GM23338 (cell line): ENCODE results near the gene CCSER2. TPM values are rescaled to one million over a fixed set of nuclear protein-coding genes. Genes with fewer than 3 reads are reported as not detected.

Source experiments
- ATAC-seq: fragments of 200-7000 bp; cut with Tn5 transposase; 3 replicates; pipeline ENCODE4 v1.9.1; 2020
- DNase-seq: peaks from one replicate; pipeline ENCODE4 v3.0.0-alpha.2; 2015; ENCODE audit warnings: low spot score
- H2AFZ ChIP-seq: fragments of 200-600 bp; sonication (generic); 2 replicates; pipeline ENCODE4 v1.8.0; 2016; ENCODE audit warnings: antibody characterized with exemption, mild to moderate bottlenecking, moderate library complexity
- H3F3A ChIP-seq: fragments of 200-600 bp; sonication (generic); replicated peaks from 2 replicates; pipeline ENCODE4 v1.8.0; 2017; ENCODE audit warnings: antibody characterized with exemption, mixed run types, low read depth
- H3K27ac ChIP-seq: fragments of 200-600 bp; sonication (generic); 2 replicates; pipeline ENCODE4 v1.6.1; 2016; ENCODE audit warnings: low read depth
- H3K27me3 ChIP-seq: fragments of 200-600 bp; sonication (generic); 2 replicates; pipeline ENCODE4 v1.8.0; 2016; ENCODE audit warnings: mild to moderate bottlenecking, mixed run types, moderate library complexity; ENCODE audit not compliant: insufficient read depth
- H3K36me3 ChIP-seq: fragments of 200-600 bp; sonication (generic); 2 replicates; pipeline ENCODE4 v1.8.0; 2016; ENCODE audit warnings: mild to moderate bottlenecking; ENCODE audit not compliant: insufficient read depth
- H3K4me1 ChIP-seq: fragments of 200-600 bp; sonication (generic); 2 replicates; pipeline ENCODE4 v1.8.0; 2016; ENCODE audit warnings: mild to moderate bottlenecking, moderate library complexity; ENCODE audit not compliant: insufficient read depth
- H3K4me2 ChIP-seq: fragments of 200-600 bp; sonication (generic); 2 replicates; pipeline ENCODE4 v1.7.1; 2017; ENCODE audit warnings: mixed run types
- H3K4me3 ChIP-seq: fragments of 200-600 bp; sonication (generic); 2 replicates; pipeline ENCODE4 v1.6.1; 2016; ENCODE audit warnings: mixed run types
- H3K79me2 ChIP-seq: fragments of 200-600 bp; sonication (generic); replicated peaks from 2 replicates; pipeline ENCODE4 v1.8.0; 2017; ENCODE audit warnings: mild to moderate bottlenecking; ENCODE audit not compliant: insufficient read depth
- H3K9me2 ChIP-seq: fragments of 200-600 bp; sonication (generic); 2 replicates; pipeline ENCODE4 v1.8.0; 2017; ENCODE audit not compliant: insufficient read depth
- H4K20me1 ChIP-seq: fragments of 200-600 bp; sonication (generic); replicated peaks from 2 replicates; pipeline ENCODE4 v1.8.0; 2017; ENCODE audit warnings: mild to moderate bottlenecking; ENCODE audit not compliant: insufficient read depth
- H3K27ac Mint-ChIP-seq: 2 replicates; pipeline ENCODE4 v1.8.0; 2020; ENCODE audit warnings: inconsistent platforms, mild to moderate bottlenecking, moderate library complexity, mixed read lengths
- H3K27me3 Mint-ChIP-seq: 3 replicates; pipeline ENCODE4 v1.8.0; 2022; ENCODE audit warnings: low read depth, mild to moderate bottlenecking, moderate library complexity, mixed read lengths, inconsistent platforms; ENCODE audit not compliant: insufficient read depth, poor library complexity
- H3K36me3 Mint-ChIP-seq: 3 replicates; pipeline ENCODE4 v1.8.0; 2021; ENCODE audit warnings: low read depth, mild to moderate bottlenecking, inconsistent platforms, moderate library complexity, mixed read lengths
- H3K4me1 Mint-ChIP-seq: 3 replicates; pipeline ENCODE4 v1.8.0; 2020; ENCODE audit warnings: mild to moderate bottlenecking, inconsistent platforms, mixed read lengths
- H3K4me3 Mint-ChIP-seq: 3 replicates; pipeline ENCODE4 v1.8.0; 2021; ENCODE audit warnings: moderate library complexity, mild to moderate bottlenecking, inconsistent platforms, mixed read lengths
- H3K9me3 Mint-ChIP-seq: 3 replicates; pipeline ENCODE4 v1.8.0; 2020; ENCODE audit warnings: moderate library complexity, mild to moderate bottlenecking, inconsistent platforms, mixed read lengths
- CREB1 ChIP-seq: fragments of 250-450 bp; sonication (Bioruptor Pico); IDR thresholded peaks from 2 replicates; pipeline ENCODE4 v1.5.0; 2020; ENCODE audit warnings: low read depth, mild to moderate bottlenecking, moderate library complexity
- ETS1 ChIP-seq: IDR thresholded peaks from 2 replicates; pipeline ENCODE4 v1.6.1; 2016; ENCODE audit warnings: antibody characterized with exemption
- EZH2 ChIP-seq: fragments of 200-600 bp; sonication (generic); IDR thresholded peaks from one replicate; pipeline ENCODE4 v1.8.0; 2017; ENCODE audit warnings: antibody characterized with exemption, mild to moderate bottlenecking, low read depth; ENCODE audit not compliant: unreplicated experiment
- JUNB ChIP-seq: IDR thresholded peaks from one replicate; pipeline ENCODE4 v1.6.1; 2016; ENCODE audit warnings: antibody characterized with exemption; ENCODE audit not compliant: unreplicated experiment
- STAT1 ChIP-seq: IDR thresholded peaks from one replicate; pipeline ENCODE4 v1.6.1; 2016; ENCODE audit warnings: antibody characterized with exemption; ENCODE audit not compliant: unreplicated experiment
- ZNF462 ChIP-seq: fragments of 250-450 bp; sonication (Bioruptor Pico); IDR thresholded peaks from 2 replicates; pipeline ENCODE4 v1.5.0; 2020; ENCODE audit warnings: mild to moderate bottlenecking, moderate library complexity
- polyA plus RNA-seq: library from polyadenylated mRNA; unstranded; fragments of >200 nt; fragmentation: Nextera tagmentation; extraction: Ambion mirVana; gene quantifications from 2 replicates; pipeline ENCODE4 v1.2.1, GENCODE V29; 2016
- total RNA-seq: library from RNA; depleted of rRNA; stranded (reverse); fragments of >200 nt; shearing (Covaris generic); gene quantifications from 2 replicates; pipeline ENCODE4 v1.2.3, GENCODE V29; 2014

The CCSER2 gene
- total and polyA plus RNA-seq, 2 experiments from 2014 or later, result 30.6 to 37.2 TPM

- H3K27me3 Mint-ChIP-seq, result no peaks in the 10 kb centered on the region
- Histone ChIP-seq H3K9me2 (no peaks in the 10 kb centered on the region), H3K4me3 (no peak overlapping the region), H2AFZ (no peak overlapping the region), H3K79me2 (no peaks in the 10 kb centered on the region), H3K4me1 (no peaks in the 10 kb centered on the region), H3F3A (no peaks in the 10 kb centered on the region), H4K20me1 (no peaks in the 10 kb centered on the region), H3K27ac (no peak overlapping the region), H3K27me3 (no peaks in the 10 kb centered on the region), H3K4me2 (no peak overlapping the region), H3K36me3 (0 out of 2 replicates have a peak, but pooled peaks cover 9% of the 10 kb centered on the region)
- H3K4me3 Mint-ChIP-seq, result no peak overlapping the region
- no peak for DNase-seq
- no peak overlapping the region for H3K27ac Mint-ChIP-seq
- peaks cover 24% of the 10 kb centered on the region for H3K36me3 Mint-ChIP-seq
- ATAC-seq, result no peak
- TF ChIP-seq JUNB (no peak), STAT1 (no peak)
- peaks cover 2% of the 10 kb centered on the region; the same call in 1 of the 3 replicates for H3K4me1 Mint-ChIP-seq
- peaks cover 17% of the 10 kb centered on the region; the same call in 2 of the 3 replicates for H3K9me3 Mint-ChIP-seq
Observed at GRCh38 chr10:84456126-84456525, 127.7 kb downstream of the CCSER2 start.

- DNase-seq (no peak), ATAC-seq (no peak)
- Mint-ChIP-seq H3K4me1 (peaks cover 6% of the 10 kb centered on the region), H3K27ac (no peak overlapping the region), H3K36me3 (peaks cover 22% of the 10 kb centered on the region), H3K9me3 (peaks cover 17% of the 10 kb centered on the region; the same call in 2 of the 3 replicates), H3K4me3 (no peak overlapping the region), H3K27me3 (no peaks in the 10 kb centered on the region)
- H3K36me3 ChIP-seq, result 0 out of 2 replicates have a peak, but pooled peaks cover 9% of the 10 kb centered on the region
- no peaks in the 10 kb centered on the region for H3F3A ChIP-seq
- H3K27me3 ChIP-seq, result no peaks in the 10 kb centered on the region
- no peak for TF ChIP-seq EZH2
- no peak for TF ChIP-seq ZNF462
- TF ChIP-seq CREB1 (CRISPR knock-in tag), result no peak
- no peak for TF ChIP-seq ETS1
- TF ChIP-seq STAT1, result no peak
- no peak overlapping the region for H3K27ac ChIP-seq
- no peaks in the 10 kb centered on the region for H3K79me2 ChIP-seq
- no peak overlapping the region for H2AFZ ChIP-seq
- H3K4me2 ChIP-seq, result no peak overlapping the region
- H3K9me2 ChIP-seq, result no peaks in the 10 kb centered on the region
- peaks cover 5% of the 10 kb centered on the region; the same call in 1 of the 2 replicates for H3K4me1 ChIP-seq
- no peak overlapping the region for H3K4me3 ChIP-seq
- H4K20me1 ChIP-seq, result peaks cover 3% of the 10 kb centered on the region; the same call in 1 of the 2 replicates
Observed at GRCh38 chr10:84460520-84460919, 132.1 kb downstream of the CCSER2 start.
